ENCODE results near the gene PXDC1.

DNA sequence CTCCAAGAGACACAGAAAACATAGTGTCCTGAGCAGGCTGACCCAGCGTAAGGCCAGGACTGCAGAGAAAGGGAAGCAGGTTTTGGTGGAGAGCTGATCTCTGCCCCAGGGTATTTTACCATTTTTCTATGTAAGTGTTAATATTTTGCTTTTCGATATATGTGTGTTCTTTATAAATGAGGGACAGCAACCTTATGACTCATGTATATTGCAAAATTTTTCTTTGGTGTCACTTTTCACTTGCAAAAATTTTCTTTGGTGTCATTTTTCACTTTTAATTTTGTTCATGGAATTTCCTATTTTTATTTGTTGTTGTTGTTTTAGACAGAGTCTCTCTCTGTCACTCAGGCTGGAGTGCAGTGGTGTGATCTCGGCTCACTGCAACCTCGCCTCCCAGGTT, 34.6 kb upstream of the PXDC1 start:
- TF ChIP-seq, protein P1, sequence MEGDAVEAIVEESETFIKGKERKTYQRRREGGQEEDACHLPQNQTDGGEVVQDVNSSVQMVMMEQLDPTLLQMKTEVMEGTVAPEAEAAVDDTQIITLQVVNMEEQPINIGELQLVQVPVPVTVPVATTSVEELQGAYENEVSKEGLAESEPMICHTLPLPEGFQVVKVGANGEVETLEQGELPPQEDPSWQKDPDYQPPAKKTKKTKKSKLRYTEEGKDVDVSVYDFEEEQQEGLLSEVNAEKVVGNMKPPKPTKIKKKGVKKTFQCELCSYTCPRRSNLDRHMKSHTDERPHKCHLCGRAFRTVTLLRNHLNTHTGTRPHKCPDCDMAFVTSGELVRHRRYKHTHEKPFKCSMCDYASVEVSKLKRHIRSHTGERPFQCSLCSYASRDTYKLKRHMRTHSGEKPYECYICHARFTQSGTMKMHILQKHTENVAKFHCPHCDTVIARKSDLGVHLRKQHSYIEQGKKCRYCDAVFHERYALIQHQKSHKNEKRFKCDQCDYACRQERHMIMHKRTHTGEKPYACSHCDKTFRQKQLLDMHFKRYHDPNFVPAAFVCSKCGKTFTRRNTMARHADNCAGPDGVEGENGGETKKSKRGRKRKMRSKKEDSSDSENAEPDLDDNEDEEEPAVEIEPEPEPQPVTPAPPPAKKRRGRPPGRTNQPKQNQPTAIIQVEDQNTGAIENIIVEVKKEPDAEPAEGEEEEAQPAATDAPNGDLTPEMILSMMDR (IDR thresholded peaks at IDR 0.05): no peak
- TF ChIP-seq POLR2A (IDR thresholded peaks at IDR 0.05) (no peak), POLR2AphosphoS5 (IDR thresholded peaks at IDR 0.05; ENCODE audit: insufficient read depth in 1 of 2, low read depth in 1 of 2) (no peak)
